H9 (cell line): ENCODE data around the gene HYAL3. TPM values are rescaled to one million over a fixed set of nuclear protein-coding genes. Genes with fewer than 3 reads are reported as not detected.

Experiments
- DNase-seq: peaks from one replicate; pipeline ENCODE4 v3.0.0-alpha.2; 2017
- H2AFZ ChIP-seq: one replicate; pipeline ENCODE4 v1.6.1; 2013; ENCODE audit warnings: mild to moderate bottlenecking, low read length, control low read depth, moderate library complexity
- H2AK5ac ChIP-seq: 2 replicates; pipeline ENCODE4 v1.6.1; 2013; ENCODE audit warnings: low read length, control low read depth, mixed read lengths; ENCODE audit not compliant: insufficient read length
- H2BK120ac ChIP-seq: one replicate; pipeline ENCODE4 v1.6.1; 2013; ENCODE audit warnings: low read depth, mild to moderate bottlenecking, low read length, control low read depth, inconsistent platforms; ENCODE audit not compliant: poor library complexity, severe bottlenecking
- H2BK12ac ChIP-seq: 2 replicates; pipeline ENCODE4 v1.6.1; 2013; ENCODE audit warnings: low read length, control low read depth, mixed read lengths, low read depth; ENCODE audit not compliant: insufficient read length
- H2BK15ac ChIP-seq: 2 replicates; pipeline ENCODE4 v1.6.1; 2013; ENCODE audit warnings: low read depth, low read length, control low read depth
- H2BK20ac ChIP-seq: one replicate; pipeline ENCODE4 v1.6.1; 2013; ENCODE audit warnings: low read depth, mild to moderate bottlenecking, low read length, control low read depth, inconsistent platforms; ENCODE audit not compliant: poor library complexity, severe bottlenecking
- H2BK5ac ChIP-seq: 2 replicates; pipeline ENCODE4 v1.6.1; 2013; ENCODE audit warnings: low read length, control low read depth, mixed read lengths; ENCODE audit not compliant: insufficient read length
- H3K14ac ChIP-seq: 2 replicates; pipeline ENCODE4 v1.6.1; 2013; ENCODE audit warnings: low read length, control low read depth; ENCODE audit not compliant: insufficient read depth
- H3K18ac ChIP-seq: 2 replicates; pipeline ENCODE4 v1.6.1; 2013; ENCODE audit warnings: low read depth, mild to moderate bottlenecking, mixed read lengths, low read length, control low read depth; ENCODE audit not compliant: insufficient read length
- H3K23ac ChIP-seq: 2 replicates; pipeline ENCODE4 v1.6.1; 2013; ENCODE audit warnings: low read length, control low read depth, mixed read lengths, low read depth; ENCODE audit not compliant: insufficient read length
- H3K23me2 ChIP-seq: 2 replicates; pipeline ENCODE4 v1.6.1; 2013; ENCODE audit warnings: low read depth, mild to moderate bottlenecking, mixed read lengths, low read length, control low read depth; ENCODE audit not compliant: insufficient read length, poor library complexity, severe bottlenecking
- H3K27ac ChIP-seq: 2 replicates; pipeline ENCODE4 v1.5.1; 2013; ENCODE audit warnings: low read length, control low read depth, mixed read lengths, low read depth; ENCODE audit not compliant: insufficient read length
- H3K27me3 ChIP-seq: 2 replicates; pipeline ENCODE4 v1.6.1; 2013; ENCODE audit warnings: low read length, control low read depth, inconsistent platforms; ENCODE audit not compliant: insufficient read depth
- H3K4ac ChIP-seq: 2 replicates; pipeline ENCODE4 v1.6.1; 2013; ENCODE audit warnings: low read depth, mild to moderate bottlenecking, control low read depth, inconsistent platforms, low read length, moderate library complexity
- H3K4me1 ChIP-seq: 2 replicates; pipeline ENCODE4 v1.6.1; 2013; ENCODE audit warnings: low read length, control low read depth, inconsistent platforms; ENCODE audit not compliant: insufficient read depth
- H3K4me2 ChIP-seq: 2 replicates; pipeline ENCODE4 v1.6.1; 2013; ENCODE audit warnings: low read length, control low read depth, mixed read lengths; ENCODE audit not compliant: insufficient read length, insufficient read depth
- H3K56ac ChIP-seq: 2 replicates; pipeline ENCODE4 v1.6.1; 2013; ENCODE audit warnings: low read depth, mild to moderate bottlenecking, mixed read lengths, low read length, control low read depth; ENCODE audit not compliant: insufficient read length
- H3K79me1 ChIP-seq: 2 replicates; pipeline ENCODE4 v1.6.1; 2013; ENCODE audit warnings: low read depth, mild to moderate bottlenecking, moderate library complexity, low read length, control low read depth, inconsistent platforms; ENCODE audit not compliant: insufficient read depth, poor library complexity, severe bottlenecking
- H3K79me2 ChIP-seq: 2 replicates; pipeline ENCODE4 v1.6.1; 2013; ENCODE audit warnings: low read length, control low read depth, inconsistent platforms; ENCODE audit not compliant: insufficient read depth
- H3K9ac ChIP-seq: 2 replicates; pipeline ENCODE4 v1.6.1; 2013; ENCODE audit warnings: low read length, control low read depth, mixed read lengths; ENCODE audit not compliant: insufficient read length; ENCODE audit errors: extremely low read depth
- H3K9me3 ChIP-seq: one replicate; pipeline ENCODE4 v1.6.1; 2013; ENCODE audit warnings: low read depth, low read length, inconsistent platforms; ENCODE audit not compliant: control insufficient read depth
- H3T11ph ChIP-seq: one replicate; pipeline ENCODE4 v1.6.1; 2013; ENCODE audit warnings: mild to moderate bottlenecking, low read length, control low read depth, inconsistent platforms
- H4K20me1 ChIP-seq: one replicate; pipeline ENCODE4 v1.6.1; 2013; ENCODE audit not compliant: control insufficient read depth, insufficient read length, insufficient read depth
- H4K5ac ChIP-seq: 2 replicates; pipeline ENCODE4 v1.6.1; 2013; ENCODE audit warnings: low read depth, mild to moderate bottlenecking, mixed read lengths, low read length, control low read depth; ENCODE audit not compliant: insufficient read length
- H4K8ac ChIP-seq: replicated peaks from 2 replicates; pipeline ENCODE4 v1.6.1; 2013; ENCODE audit warnings: low read length, control low read depth, mixed read lengths, low read depth; ENCODE audit not compliant: insufficient read length
- H4K91ac ChIP-seq: 2 replicates; pipeline ENCODE4 v1.6.1; 2013; ENCODE audit warnings: low read depth, mild to moderate bottlenecking, moderate library complexity, mixed read lengths, low read length, control low read depth; ENCODE audit not compliant: insufficient read length
- H3K27ac Mint-ChIP-seq, 3 experiments: 2 replicates in 2 of 3; 3 replicates in 1 of 3; pipeline ENCODE4 v1.8.0; 2020 to 2021; ENCODE audit warnings: mixed read lengths in 3 of 3, mild to moderate bottlenecking in 1 of 3, moderate library complexity in 1 of 3
- H3K27me3 Mint-ChIP-seq: 2 replicates; pipeline ENCODE4 v1.8.0; 2021; ENCODE audit warnings: low read depth, mild to moderate bottlenecking, moderate library complexity, mixed read lengths
- H3K36me3 Mint-ChIP-seq, 3 experiments: 2 replicates in 2 of 3; 3 replicates in 1 of 3; pipeline ENCODE4 v1.8.0; 2020 to 2021; ENCODE audit warnings: low read depth in 3 of 3, mixed read lengths in 3 of 3; ENCODE audit not compliant: insufficient read depth in 1 of 3
- H3K4me1 Mint-ChIP-seq, 2 experiments: 2 replicates each; pipeline ENCODE4 v1.8.0; 2020; ENCODE audit warnings: mixed read lengths in 2 of 2
- H3K4me3 Mint-ChIP-seq, 2 experiments: 2 replicates in 1 of 2; 3 replicates in 1 of 2; pipeline ENCODE4 v1.8.0; 2020 to 2021; ENCODE audit warnings: mild to moderate bottlenecking in 2 of 2, mixed read lengths in 2 of 2, moderate library complexity in 1 of 2
- H3K9me3 Mint-ChIP-seq, 2 experiments: 2 replicates in 1 of 2; 3 replicates in 1 of 2; pipeline ENCODE4 v1.8.0; 2020; ENCODE audit warnings: mild to moderate bottlenecking in 2 of 2, mixed read lengths in 2 of 2, moderate library complexity in 1 of 2
- WGBS: extraction: QIAGEN DNeasy Blood & Tissue Kit; methylation state at CpG from one replicate; pipeline ENCODE4 v1.1.7; 2013; ENCODE audit warnings: missing lambda C conversion rate, low lambda C conversion rate, mixed read lengths; ENCODE audit not compliant: insufficient read length; ENCODE audit errors: extremely low coverage; 5-methylcytosine and 5-hydroxymethylcytosine counted together
- total RNA-seq: library from RNA; stranded (reverse); gene quantifications from 2 replicates; pipeline ENCODE4 v1.2.1, GENCODE V29; 2021
- TF ChIP-seq, protein P1 (sequence below): fragments of 200-600 bp; sonication (generic); conservative IDR thresholded peaks from 3 replicates; pipeline ENCODE4 v1.8.0; 2021; ENCODE audit warnings: antibody characterized with exemption, mild to moderate bottlenecking

HYAL3 gene
- total RNA-seq, 1 experiment from 2014 or later, result 3.1 TPM

- DNase-seq, result peak; percentile 91
- H3K4ac ChIP-seq, result no peak overlapping the region
- H4K20me1 ChIP-seq, result no peaks in the 10 kb centered on the region
- no peak overlapping the region for H2BK120ac ChIP-seq
- peak overlapping the region; percentile 57 to 78 for H3K4me3 Mint-ChIP-seq
- no CpG with 5 or more reads among the region's 26 CpGs for WGBS
- no peak overlapping the region for H2BK12ac ChIP-seq
- peaks cover 10% of the 10 kb centered on the region for H3K23me2 ChIP-seq
- H3K27me3 ChIP-seq, result peaks cover 16% of the 10 kb centered on the region; the same call in 1 of the 2 replicates
- H3K9ac ChIP-seq, result no peak overlapping the region
- no peak overlapping the region for H2BK15ac ChIP-seq
- no peaks in the 10 kb centered on the region for H3K4me1 ChIP-seq
- no peak overlapping the region for H3T11ph ChIP-seq
- H2BK5ac ChIP-seq, result no peak overlapping the region
- no peak overlapping the region for H3K18ac ChIP-seq
- H2AK5ac ChIP-seq, result no peak overlapping the region
- peak overlapping the region; percentile 31 for H3K4me2 ChIP-seq
- no peaks in the 10 kb centered on the region for H3K9me3 ChIP-seq
- H3K79me2 ChIP-seq, result no peaks in the 10 kb centered on the region
- H4K91ac ChIP-seq, result no peak overlapping the region
- no peak overlapping the region for H3K14ac ChIP-seq
- H3K56ac ChIP-seq, result no peak overlapping the region
- H2AFZ ChIP-seq, result no peak overlapping the region
- H4K5ac ChIP-seq, result no peak overlapping the region
- H3K9me3 Mint-ChIP-seq, result no peaks in the 10 kb centered on the region; a peak in 1 of 5 replicates
- H3K79me1 ChIP-seq, result no peaks in the 10 kb centered on the region
- H3K36me3 Mint-ChIP-seq, result no peaks in the 10 kb centered on the region; a peak in 1 of 7 replicates
- no peak overlapping the region for H2BK20ac ChIP-seq
- no peak overlapping the region for H3K27ac ChIP-seq
- no peak overlapping the region for H3K27ac Mint-ChIP-seq
- no peak overlapping the region for H3K23ac ChIP-seq
- TF ChIP-seq, protein P1, sequence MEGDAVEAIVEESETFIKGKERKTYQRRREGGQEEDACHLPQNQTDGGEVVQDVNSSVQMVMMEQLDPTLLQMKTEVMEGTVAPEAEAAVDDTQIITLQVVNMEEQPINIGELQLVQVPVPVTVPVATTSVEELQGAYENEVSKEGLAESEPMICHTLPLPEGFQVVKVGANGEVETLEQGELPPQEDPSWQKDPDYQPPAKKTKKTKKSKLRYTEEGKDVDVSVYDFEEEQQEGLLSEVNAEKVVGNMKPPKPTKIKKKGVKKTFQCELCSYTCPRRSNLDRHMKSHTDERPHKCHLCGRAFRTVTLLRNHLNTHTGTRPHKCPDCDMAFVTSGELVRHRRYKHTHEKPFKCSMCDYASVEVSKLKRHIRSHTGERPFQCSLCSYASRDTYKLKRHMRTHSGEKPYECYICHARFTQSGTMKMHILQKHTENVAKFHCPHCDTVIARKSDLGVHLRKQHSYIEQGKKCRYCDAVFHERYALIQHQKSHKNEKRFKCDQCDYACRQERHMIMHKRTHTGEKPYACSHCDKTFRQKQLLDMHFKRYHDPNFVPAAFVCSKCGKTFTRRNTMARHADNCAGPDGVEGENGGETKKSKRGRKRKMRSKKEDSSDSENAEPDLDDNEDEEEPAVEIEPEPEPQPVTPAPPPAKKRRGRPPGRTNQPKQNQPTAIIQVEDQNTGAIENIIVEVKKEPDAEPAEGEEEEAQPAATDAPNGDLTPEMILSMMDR, result peak; percentile 97
- peaks cover 59% of the 10 kb centered on the region for H3K27me3 Mint-ChIP-seq
- H3K4me1 Mint-ChIP-seq, result peaks cover 27 to 38% of the 10 kb centered on the region in 2 experiments
- no peak overlapping the region for H4K8ac ChIP-seq
Measured at GRCh38 chr3:50274371-50275104, 24.7 kb downstream of the HYAL3 start.
